Measurements from ENCODE around the gene RASA1.

RASA1 gene

GRCh38 chr5:87347841-87348240, 80.2 kb downstream of the RASA1 start:
- no peak for DNase-seq (ENCODE audit: low spot score)
- no peak for TF ChIP-seq CTCF (IDR thresholded peaks at IDR 0.05; ENCODE audit: extremely low read depth, insufficient read depth, missing control alignments)
- in situ Hi-C loops (cut with MboI; ENCODE audit: low pct_unique_long_range_greater_than_20kb, low sequenced_read_pairs, unreplicated experiment): no loop called here

GRCh38 chr5:87354496-87354895, 86.8 kb downstream of the RASA1 start:
- in situ Hi-C loops (cut with MboI; ENCODE audit: low pct_unique_long_range_greater_than_20kb, low sequenced_read_pairs, unreplicated experiment): no loop called here
- no peak for DNase-seq (ENCODE audit: low spot score)
- TF ChIP-seq CTCF (IDR thresholded peaks at IDR 0.05; ENCODE audit: extremely low read depth, insufficient read depth, missing control alignments): no peak

DNA sequence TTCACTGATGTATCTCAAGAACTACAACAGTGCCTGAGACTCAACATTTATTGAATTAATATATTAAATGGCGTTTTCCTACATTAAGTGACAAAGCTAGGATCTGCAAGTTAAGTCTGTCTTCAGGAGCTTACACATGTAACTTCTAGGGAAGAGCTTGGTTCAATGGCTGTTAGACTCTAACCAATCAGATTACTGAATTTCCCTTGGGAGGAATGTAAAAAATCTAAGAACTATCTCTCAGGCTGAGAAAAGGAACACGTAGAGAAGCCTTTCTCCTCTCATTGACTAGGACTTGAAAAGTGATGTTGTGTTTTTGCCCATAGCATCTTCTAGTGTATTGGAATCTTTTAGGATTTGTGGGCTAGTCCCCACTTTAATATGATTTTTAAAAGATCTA, 91.4 kb downstream of the RASA1 start:
- no peak for DNase-seq (ENCODE audit: low spot score)
- in situ Hi-C loops (cut with MboI; ENCODE audit: low pct_unique_long_range_greater_than_20kb, low sequenced_read_pairs, unreplicated experiment): no loop called here
- no peak for TF ChIP-seq CTCF (IDR thresholded peaks at IDR 0.05; ENCODE audit: extremely low read depth, insufficient read depth, missing control alignments)

DNA sequence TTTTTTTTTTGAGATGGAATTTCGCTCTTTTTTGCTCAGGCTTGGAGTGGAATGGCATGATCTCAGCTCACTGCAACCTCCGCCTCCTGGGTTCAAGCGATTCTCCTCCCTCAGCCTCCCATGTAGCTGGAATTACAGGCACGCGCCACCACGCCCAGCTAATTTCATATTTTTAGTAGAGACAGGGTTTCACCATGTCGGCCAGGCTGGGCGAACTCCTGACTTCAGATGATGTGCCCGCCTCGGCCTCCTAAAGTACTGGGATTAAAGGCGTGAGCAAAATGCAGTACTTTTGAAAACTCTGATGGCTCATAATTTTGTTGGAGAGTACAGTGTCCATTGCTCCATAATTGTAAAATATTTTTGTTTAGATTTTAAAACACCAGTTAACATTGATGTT, 92.4 kb downstream of the RASA1 start:
- TF ChIP-seq CTCF (IDR thresholded peaks at IDR 0.05; ENCODE audit: extremely low read depth, insufficient read depth, missing control alignments): no peak
- DNase-seq (ENCODE audit: low spot score): no peak
- in situ Hi-C loops (cut with MboI; ENCODE audit: low pct_unique_long_range_greater_than_20kb, low sequenced_read_pairs, unreplicated experiment): no loop called here

DNA sequence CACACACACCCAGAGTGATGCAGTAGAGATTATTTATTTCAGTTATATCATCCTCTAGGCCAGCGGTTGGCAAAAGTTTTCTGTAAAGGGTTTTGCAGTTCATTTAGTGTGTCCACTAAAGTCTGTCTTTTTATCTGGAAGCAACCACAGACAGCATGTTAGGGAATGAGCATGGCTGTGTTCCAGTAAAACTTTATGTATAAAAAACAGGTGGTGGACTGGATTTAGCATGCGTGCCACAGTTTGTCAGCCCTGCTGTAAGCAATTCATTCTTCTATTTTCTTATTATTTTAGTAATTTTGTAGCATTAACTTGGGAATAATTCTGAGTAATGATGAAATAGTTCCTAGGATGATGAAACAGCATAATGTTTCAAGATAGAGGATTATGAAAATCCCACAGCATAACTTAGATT, 93.4 kb downstream of the RASA1 start:
- DNase-seq (ENCODE audit: low spot score): no peak
- in situ Hi-C loops (cut with MboI; ENCODE audit: low pct_unique_long_range_greater_than_20kb, low sequenced_read_pairs, unreplicated experiment): no loop called here
- no peak for TF ChIP-seq CTCF (IDR thresholded peaks at IDR 0.05; ENCODE audit: extremely low read depth, insufficient read depth, missing control alignments)

- DNase-seq (ENCODE audit: low spot score): no peak
- in situ Hi-C loops (cut with MboI; ENCODE audit: low pct_unique_long_range_greater_than_20kb, low sequenced_read_pairs, unreplicated experiment): no loop called here
- TF ChIP-seq CTCF (IDR thresholded peaks at IDR 0.05; ENCODE audit: extremely low read depth, insufficient read depth, missing control alignments): no peak
Observed at GRCh38 chr5:87361536-87362213, 94.0 kb downstream of the RASA1 start.
